Ureter (tissue), 1 donor: ENCODE measurements around the gene ARNT2. TPM values are rescaled to one million over a fixed set of nuclear protein-coding genes. Genes with fewer than 3 reads are reported as not detected.

Experiments
- DNase-seq: peaks from one replicate; pipeline ENCODE4 v3.0.0-alpha.2; 2020; ENCODE audit warnings: low spot score
- total RNA-seq: library from RNA; stranded (reverse); gene quantifications from one replicate; pipeline ENCODE4 v1.2.4, GENCODE V29; 2023
- donor health status: DM: yes; HTN: yes; CAD: no.

The ARNT2 gene
- total RNA-seq, 1 donor from 2014 or later, result 7.2 TPM

DNA sequence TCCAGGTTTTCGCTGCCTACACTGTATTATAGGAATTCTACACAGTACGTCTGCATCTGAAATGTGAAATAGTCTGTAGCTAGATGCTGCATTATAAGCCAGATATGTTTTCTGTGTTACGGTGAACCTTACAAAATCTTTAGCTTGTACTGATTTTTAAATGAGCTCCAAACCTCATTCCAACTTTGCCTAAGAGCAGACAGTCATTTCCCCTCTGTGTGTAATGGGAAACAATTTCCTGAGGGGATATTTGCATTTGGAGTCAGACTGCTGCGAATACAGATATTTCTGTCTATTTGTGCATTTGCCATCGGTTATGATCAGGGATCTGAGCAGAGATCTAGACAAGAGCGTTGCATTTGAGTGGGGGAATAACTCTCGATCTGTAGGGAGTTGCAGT lies 37.5 kb downstream of the ARNT2 start:
- no peak for DNase-seq

- DNase-seq, result no peak
Measured at GRCh38 chr15:80442728-80443403, 38.7 kb downstream of the ARNT2 start.

DNA sequence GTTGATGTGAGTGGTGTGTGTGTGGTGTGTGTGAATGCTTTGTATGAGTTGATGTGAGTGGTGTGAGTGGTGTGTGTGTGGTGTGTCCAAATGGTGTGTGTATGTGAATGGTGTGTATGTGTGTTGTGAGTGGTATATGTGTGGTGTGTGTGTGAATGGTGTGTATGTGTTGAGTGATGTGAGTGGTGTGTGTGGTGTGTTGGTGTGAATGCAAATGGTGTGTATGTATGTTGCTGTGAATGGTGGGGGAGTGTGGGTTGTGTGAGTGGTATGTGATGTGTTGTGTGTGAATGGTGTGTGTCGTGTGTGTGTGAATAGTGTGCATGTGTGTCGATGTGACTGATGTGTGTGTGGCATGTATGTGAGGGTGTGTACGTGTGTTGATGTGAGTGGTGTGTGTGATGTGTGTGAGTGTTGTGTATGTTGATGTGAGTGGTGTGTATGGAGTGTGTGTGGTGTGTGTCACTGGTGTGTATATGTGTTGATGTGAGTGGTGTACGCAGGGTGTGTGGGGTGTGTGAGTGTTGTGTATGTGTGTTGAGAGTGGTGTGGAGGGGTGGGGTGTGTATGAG lies 40.6 kb downstream of the ARNT2 start:
- no peak for DNase-seq

- no peak for DNase-seq
Measured at GRCh38 chr15:80445300-80446041, 41.3 kb downstream of the ARNT2 start.

DNA sequence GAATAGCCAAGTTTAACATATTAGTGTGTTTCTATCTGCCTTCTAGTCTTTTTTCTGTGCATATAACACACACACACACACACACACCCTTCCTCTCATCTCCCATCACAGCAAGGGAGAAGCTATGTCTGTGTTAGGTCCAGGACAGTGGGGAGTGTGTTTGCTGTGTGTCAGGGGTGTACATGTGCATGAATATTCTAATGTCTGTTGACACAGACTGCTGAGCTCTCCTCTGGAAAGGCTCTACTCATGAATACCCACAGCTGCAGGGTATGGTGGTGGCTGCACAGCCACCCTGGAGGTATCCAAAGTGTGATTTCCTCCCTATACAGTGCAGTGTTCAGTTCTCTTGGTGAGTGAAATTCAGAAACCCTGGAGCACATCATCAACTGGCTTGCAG lies 42.9 kb downstream of the ARNT2 start:
- DNase-seq, result no peak

GRCh38 chr15:80449825-80450224 lies 45.6 kb downstream of the ARNT2 start:
- DNase-seq, result no peak

DNA sequence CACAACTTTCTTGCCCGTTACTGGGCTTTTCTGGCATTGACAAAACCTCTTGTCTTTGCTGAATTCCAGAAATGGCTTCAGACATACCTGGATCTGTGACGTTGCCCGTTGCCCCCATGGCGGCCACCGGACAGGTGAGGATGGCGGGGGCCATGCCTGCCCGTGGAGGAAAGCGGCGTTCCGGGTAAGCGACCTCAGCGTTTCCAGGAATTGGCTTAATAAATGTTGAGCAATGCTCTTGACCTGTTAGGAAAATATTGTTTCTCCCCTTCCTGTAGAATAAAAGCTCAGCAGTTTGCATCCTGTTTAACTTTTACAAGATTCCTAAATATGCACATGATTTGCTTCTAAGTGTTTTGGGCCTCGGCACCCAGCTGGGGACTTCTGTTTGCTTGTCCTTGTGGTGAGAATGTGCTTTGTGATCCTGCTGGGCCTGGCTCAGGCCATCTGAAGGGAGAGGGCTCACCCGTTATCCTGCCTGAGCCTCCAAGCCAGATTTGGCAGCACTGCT lies 46.7 kb downstream of the ARNT2 start:
- no peak for DNase-seq

DNA sequence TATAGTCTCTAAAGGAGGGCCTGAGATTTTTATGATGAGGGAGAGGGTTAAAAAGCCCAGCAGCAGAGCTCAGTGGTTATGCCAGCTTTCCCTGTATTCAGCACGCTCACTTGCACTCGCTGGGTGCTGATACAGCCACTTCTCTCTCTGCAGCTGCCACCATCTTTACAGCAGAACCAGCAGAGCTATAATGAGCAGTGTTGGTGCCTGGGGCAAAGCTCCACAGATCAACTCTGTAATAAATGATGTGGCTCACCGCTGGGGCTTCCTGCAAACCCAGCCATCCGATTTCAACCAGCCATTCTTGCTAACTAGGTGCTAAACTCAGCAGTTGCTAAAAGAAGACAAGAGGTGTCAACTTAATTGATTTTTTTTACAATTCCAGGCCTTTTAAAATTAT lies 48.0 kb downstream of the ARNT2 start:
- no peak for DNase-seq

DNA sequence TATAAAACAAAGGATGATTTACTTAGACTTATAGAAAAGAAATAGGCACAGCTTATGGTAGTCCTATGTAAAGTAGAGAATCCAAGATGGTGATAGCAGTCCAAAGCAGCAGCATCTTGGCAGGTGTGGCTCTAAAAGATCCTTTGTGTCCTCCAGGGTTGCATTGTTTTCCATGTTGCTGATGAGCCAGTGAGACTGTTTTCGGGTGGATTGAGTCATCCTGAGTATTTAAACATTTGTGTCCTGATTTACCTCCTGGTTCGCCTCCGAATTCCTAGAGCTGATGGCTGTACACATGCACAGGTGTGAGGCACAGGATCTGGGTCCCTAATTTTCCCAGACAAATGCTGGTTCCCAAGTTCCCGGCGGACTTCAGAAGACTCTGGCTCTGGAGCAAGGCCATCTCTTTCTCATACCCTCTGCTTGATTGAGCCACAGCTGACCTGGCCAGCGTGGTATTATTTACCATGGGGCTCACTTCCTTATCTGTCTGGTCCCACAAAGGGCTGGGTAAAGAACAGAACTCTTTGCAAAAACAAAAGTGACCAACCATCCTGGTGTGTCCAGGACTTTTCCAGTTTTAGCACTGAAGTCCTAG lies 51.0 kb downstream of the ARNT2 start:
- DNase-seq, result no peak

- DNase-seq, result peak; percentile 57
Measured at GRCh38 chr15:80455668-80456442, 51.7 kb downstream of the ARNT2 start.

GRCh38 chr15:80456517-80457492 lies 52.6 kb downstream of the ARNT2 start:
- no peak for DNase-seq

DNA sequence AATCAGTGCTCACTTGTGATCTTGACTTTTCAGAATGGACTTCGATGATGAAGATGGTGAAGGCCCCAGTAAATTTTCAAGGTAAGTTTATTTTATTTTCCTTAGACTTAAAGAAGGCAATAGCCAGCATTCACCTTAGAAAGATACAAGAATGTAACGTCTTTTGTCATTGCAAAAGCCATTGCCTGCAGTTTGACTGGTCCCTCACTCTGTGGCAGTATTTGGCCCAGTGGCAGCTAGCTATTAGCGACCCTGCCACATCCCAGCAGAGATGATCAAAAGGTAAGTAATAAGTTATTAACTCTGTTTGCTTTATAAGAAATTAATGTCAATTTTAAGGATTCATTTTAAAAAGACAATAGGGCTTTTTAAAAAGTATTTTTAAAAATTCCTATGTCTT lies 53.7 kb downstream of the ARNT2 start:
- DNase-seq, result no peak

DNA sequence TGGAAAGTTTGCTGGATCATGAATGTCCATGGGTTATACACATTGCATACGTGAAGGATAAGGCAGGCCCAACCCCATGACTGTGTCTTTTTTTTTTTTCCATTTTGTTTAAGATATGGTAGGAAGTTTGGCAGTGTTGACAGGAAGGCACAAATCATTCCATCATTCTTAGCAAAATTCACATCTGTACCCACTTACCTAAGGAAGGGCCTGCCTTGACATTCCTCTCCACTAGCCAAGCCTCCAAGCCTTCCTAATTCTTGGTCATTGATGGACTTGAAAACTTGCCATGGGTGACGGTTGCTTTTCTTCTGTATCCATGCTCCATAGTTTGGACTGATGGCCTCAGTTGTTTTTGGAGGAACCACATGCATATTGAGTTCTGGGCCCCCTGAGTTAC lies 54.4 kb downstream of the ARNT2 start:
- no peak for DNase-seq

DNA sequence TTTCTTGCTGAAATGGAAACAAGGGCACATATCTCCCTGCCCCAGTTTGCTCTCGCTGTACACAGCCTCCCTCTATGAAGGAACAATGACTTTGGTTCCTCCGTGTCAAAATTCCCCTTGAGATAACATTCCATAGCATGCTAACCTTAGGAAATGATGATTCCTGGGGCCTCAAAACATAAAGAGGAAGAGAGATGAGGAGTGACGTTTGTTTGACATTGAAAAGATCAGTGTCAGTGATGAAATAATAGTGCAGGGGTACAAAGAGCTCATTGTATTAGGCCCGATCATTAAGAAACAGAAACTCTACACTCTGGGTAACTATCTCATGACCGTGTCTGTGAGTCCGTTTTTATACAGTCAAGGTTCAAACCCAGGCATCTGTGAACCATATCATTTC lies 55.2 kb downstream of the ARNT2 start:
- DNase-seq, result no peak

- DNase-seq, result no peak
Measured at GRCh38 chr15:80459818-80460217, 55.6 kb downstream of the ARNT2 start.

DNA sequence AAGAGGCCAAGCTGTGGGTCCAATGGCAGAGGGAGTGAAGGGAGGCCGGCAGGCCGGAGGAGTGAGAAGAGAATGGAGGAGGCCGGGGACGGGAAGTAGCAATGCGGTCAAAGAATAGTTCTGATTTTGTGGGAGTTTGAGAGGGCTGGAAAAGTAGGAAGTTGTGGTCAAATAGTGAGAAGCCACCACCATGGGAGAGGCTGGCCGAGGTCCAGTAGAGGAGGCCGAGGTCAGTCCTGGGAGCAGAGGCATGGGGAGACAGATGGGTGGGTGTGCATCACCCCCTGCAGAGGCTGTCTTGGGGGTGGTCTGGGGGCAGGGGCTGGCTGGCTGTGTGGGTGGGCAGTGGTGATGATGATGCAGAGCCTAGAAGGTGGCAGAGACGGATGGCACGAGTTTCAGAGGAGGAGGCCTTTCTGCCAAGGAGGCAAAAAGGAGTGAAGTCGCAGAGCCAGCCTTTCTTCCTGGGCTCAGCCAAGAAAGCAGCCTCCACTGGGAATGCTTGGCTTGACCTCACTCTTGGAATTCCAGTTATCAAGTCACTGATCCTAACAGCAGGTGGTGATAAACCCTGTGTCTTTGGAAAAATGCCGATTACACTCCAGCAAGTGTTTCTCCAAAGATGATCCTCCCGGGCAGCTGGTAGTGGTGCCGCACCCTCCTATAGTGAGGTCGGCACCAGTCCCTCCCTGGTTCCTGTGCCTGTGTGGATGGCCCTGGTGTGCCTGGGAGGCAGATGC lies 57.3 kb downstream of the ARNT2 start:
- DNase-seq, result no peak

- no peak for DNase-seq
Measured at GRCh38 chr15:80462111-80462510, 57.9 kb downstream of the ARNT2 start.

- DNase-seq, result no peak
Measured at GRCh38 chr15:80462836-80463512, 58.8 kb downstream of the ARNT2 start.

DNA sequence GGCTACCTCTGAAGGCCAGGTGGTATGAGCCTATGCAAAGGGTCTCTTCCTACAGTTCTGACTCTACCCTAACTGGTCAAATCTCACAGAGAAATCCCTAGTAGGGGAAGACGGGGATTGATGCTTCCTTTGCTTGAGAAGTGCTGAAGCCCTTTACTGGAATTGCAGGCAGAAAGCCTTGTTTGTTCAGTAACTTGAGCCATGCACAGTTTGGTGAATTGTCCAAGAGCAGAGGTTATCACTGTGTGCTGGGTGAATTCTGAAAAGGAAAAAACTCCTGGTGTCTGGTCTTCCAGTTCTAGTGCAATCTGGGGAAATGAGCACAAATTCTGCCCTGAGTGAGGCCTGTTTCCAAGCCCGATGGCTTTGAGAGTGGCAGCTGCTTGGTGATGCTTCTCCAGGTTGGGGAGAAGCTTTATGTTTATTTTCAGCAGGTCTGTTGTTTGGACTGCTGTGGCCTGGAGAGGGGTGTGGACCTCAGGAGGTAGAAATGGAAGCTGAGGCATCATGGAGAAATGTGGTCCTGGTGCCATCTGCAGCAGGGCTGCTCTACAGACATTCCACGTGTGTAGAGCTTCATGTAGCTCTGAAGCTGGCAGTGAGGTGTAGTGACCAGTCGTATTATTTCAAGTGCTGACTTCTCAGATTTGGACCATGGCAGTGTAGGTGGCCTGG lies 60.9 kb downstream of the ARNT2 start:
- no peak for DNase-seq
